SU-DHL-6 (cell line): ENCODE measurements around the gene LBX2.

Experiments
- H2AFZ ChIP-seq: fragments of 200-600 bp; sonication (generic); 2 replicates; pipeline ENCODE4 v1.6.1; 2014; ENCODE audit warnings: low read depth, mild to moderate bottlenecking, moderate library complexity, mixed read lengths, antibody characterized with exemption, low read length; ENCODE audit not compliant: severe bottlenecking
- H3F3A ChIP-seq: fragments of 200-600 bp; shearing (Covaris generic); 2 replicates; pipeline ENCODE4 v1.6.0; 2016; ENCODE audit warnings: antibody characterized with exemption, mild to moderate bottlenecking; ENCODE audit not compliant: insufficient read depth
- H3K27ac ChIP-seq: fragments of 200-600 bp; sonication (generic); 2 replicates; pipeline ENCODE4 v1.5.1; 2016; ENCODE audit warnings: low read depth, mild to moderate bottlenecking, low read length, moderate library complexity, mixed read lengths
- H3K27me3 ChIP-seq: fragments of 200-600 bp; sonication (generic), shearing (Covaris generic); 2 replicates; pipeline ENCODE4 v1.6.0; 2014; ENCODE audit warnings: mild to moderate bottlenecking, low read length
- H3K36me3 ChIP-seq: fragments of 200-600 bp; sonication (generic); 2 replicates; pipeline ENCODE4 v1.6.1; 2014; ENCODE audit warnings: mild to moderate bottlenecking, low read length, mixed read lengths
- H3K4me2 ChIP-seq: fragments of 300-600, 200-600 bp; shearing (Covaris generic), sonication (generic); 2 replicates; pipeline ENCODE4 v1.6.0; 2014; ENCODE audit warnings: low read length, low read depth, mild to moderate bottlenecking; ENCODE audit not compliant: poor library complexity, severe bottlenecking
- H3K4me3 ChIP-seq: fragments of 200-600 bp; sonication (generic); 2 replicates; pipeline ENCODE4 v1.5.1; 2014; ENCODE audit warnings: antibody characterized with exemption, low read length, mild to moderate bottlenecking, mixed read lengths; ENCODE audit not compliant: insufficient read depth, poor library complexity, severe bottlenecking
- H3K79me2 ChIP-seq: fragments of 200-600 bp; sonication (generic); 2 replicates; pipeline ENCODE4 v1.6.1; 2014; ENCODE audit warnings: mild to moderate bottlenecking, low read length, moderate library complexity; ENCODE audit not compliant: insufficient read depth
- H3K9ac ChIP-seq: fragments of 200-600 bp; sonication (generic); 2 replicates; pipeline ENCODE4 v1.7.0; 2014; ENCODE audit warnings: mild to moderate bottlenecking, low read length
- H3K9me2 ChIP-seq: fragments of 200-600 bp; sonication (generic); replicated peaks from 2 replicates; pipeline ENCODE4 v1.6.1; 2014; ENCODE audit warnings: low read length; ENCODE audit not compliant: insufficient read depth
- H3K9me3 ChIP-seq: fragments of 200-600 bp; sonication (generic); 2 replicates; pipeline ENCODE4 v1.6.1; 2014; ENCODE audit warnings: low read length, mixed read lengths; ENCODE audit not compliant: insufficient read depth
- H4K20me1 ChIP-seq: fragments of 200-600 bp; sonication (generic); 2 replicates; pipeline ENCODE4 v1.6.1; 2014; ENCODE audit warnings: low read depth, mild to moderate bottlenecking, antibody characterized with exemption, low read length, moderate library complexity, mixed read lengths
- CTCF ChIP-seq: fragments of 200-600 bp; sonication (generic); IDR thresholded peaks from one replicate; pipeline ENCODE4 v1.5.1; 2017; ENCODE audit warnings: antibody characterized with exemption, mild to moderate bottlenecking, low read length, moderate library complexity; ENCODE audit not compliant: insufficient read depth, poor library complexity, severe bottlenecking
- EZH2phosphoT487 ChIP-seq: fragments of 200-600 bp; sonication (generic), shearing (Covaris generic); conservative IDR thresholded peaks from 2 replicates; pipeline ENCODE4 v1.6.1; 2018; ENCODE audit warnings: mild to moderate bottlenecking, antibody characterized with exemption, low read length, moderate library complexity, mixed read lengths

LBX2 gene

GRCh38 chr2:74505448-74506246 lies 6.2 kb upstream of the LBX2 start:
- Histone ChIP-seq H3K4me2 (no peak overlapping the region), H3K27ac (no peak overlapping the region), H3K9me3 (no peaks in the 10 kb centered on the region), H3K79me2 (0 out of 2 replicates have a peak, but pooled peaks cover 3% of the 10 kb centered on the region), H3K27me3 (no peaks in the 10 kb centered on the region), H3K4me3 (no peak overlapping the region), H3F3A (peaks cover 4% of the 10 kb centered on the region; the same call in 1 of the 2 replicates), H2AFZ (no peak overlapping the region), H3K36me3 (no peaks in the 10 kb centered on the region), H3K9me2 (no peaks in the 10 kb centered on the region), H4K20me1 (no peaks in the 10 kb centered on the region), H3K9ac (no peak overlapping the region)
- TF ChIP-seq CTCF (no peak), EZH2phosphoT487 (no peak)

GRCh38 chr2:74504591-74504990 lies 5.2 kb upstream of the LBX2 start:
- no peaks in the 10 kb centered on the region for H3K9me3 ChIP-seq
- H2AFZ ChIP-seq = no peak overlapping the region
- no peaks in the 10 kb centered on the region for H3K9me2 ChIP-seq
- H4K20me1 ChIP-seq = no peaks in the 10 kb centered on the region
- peaks cover 4% of the 10 kb centered on the region; the same call in 1 of the 2 replicates for H3F3A ChIP-seq
- H3K4me3 ChIP-seq = no peak overlapping the region
- TF ChIP-seq EZH2phosphoT487 (no peak), CTCF (no peak)
- H3K9ac ChIP-seq = no peak overlapping the region
- H3K36me3 ChIP-seq = no peaks in the 10 kb centered on the region
- 0 out of 2 replicates have a peak, but pooled peaks cover 3% of the 10 kb centered on the region for H3K79me2 ChIP-seq
- no peak overlapping the region for H3K4me2 ChIP-seq
- no peaks in the 10 kb centered on the region for H3K27me3 ChIP-seq
- H3K27ac ChIP-seq = no peak overlapping the region

- Histone ChIP-seq H3K27me3 (no peaks in the 10 kb centered on the region), H3K36me3 (no peaks in the 10 kb centered on the region), H4K20me1 (no peaks in the 10 kb centered on the region), H2AFZ (no peak overlapping the region), H3K9me2 (no peaks in the 10 kb centered on the region), H3K9me3 (no peaks in the 10 kb centered on the region), H3K4me3 (no peak overlapping the region), H3K27ac (no peak overlapping the region), H3K4me2 (peak overlapping the region; percentile 47), H3K79me2 (0 out of 2 replicates have a peak, but pooled peaks cover 3% of the 10 kb centered on the region), H3K9ac (peak overlapping the region; percentile 42), H3F3A (no peaks in the 10 kb centered on the region)
- no peak for TF ChIP-seq CTCF
- no peak for TF ChIP-seq EZH2phosphoT487
Observed at GRCh38 chr2:74503506-74504475, 4.4 kb upstream of the LBX2 start.
